Measurements from ENCODE around the gene KLRC4. TPM values are rescaled to one million over a fixed set of nuclear protein-coding genes. Genes with fewer than 3 reads are reported as not detected.

Gene KLRC4
- total RNA-seq, 1 donor from 2014 or later: not detected

- H3K27ac Mint-ChIP-seq (ENCODE audit: unreplicated experiment): no peak overlapping the region
- no peak overlapping the region for H3K4me3 Mint-ChIP-seq
- H3K36me3 Mint-ChIP-seq (ENCODE audit: low read depth): no peaks in the 10 kb centered on the region
- DNase-seq (ENCODE audit: low read depth, low spot score): no peak
- TF ChIP-seq CTCF (conservative IDR thresholded peaks at IDR 0.05): no peak
- H3K27me3 Mint-ChIP-seq (ENCODE audit: low read depth): no peaks in the 10 kb centered on the region
- peaks cover 21% of the 10 kb centered on the region for H3K4me1 Mint-ChIP-seq
- H3K9me3 Mint-ChIP-seq: no peaks in the 10 kb centered on the region
Observed at GRCh38 chr12:10361084-10361483, 48.5 kb downstream of the KLRC4 start.

- Mint-ChIP-seq H3K9me3 (no peaks in the 10 kb centered on the region), H3K27ac (ENCODE audit: unreplicated experiment) (no peak overlapping the region), H3K4me1 (peaks cover 21% of the 10 kb centered on the region), H3K36me3 (ENCODE audit: low read depth) (no peaks in the 10 kb centered on the region), H3K27me3 (ENCODE audit: low read depth) (no peaks in the 10 kb centered on the region), H3K4me3 (no peak overlapping the region)
- no peak for TF ChIP-seq CTCF (conservative IDR thresholded peaks at IDR 0.05)
- no peak for DNase-seq (ENCODE audit: low read depth, low spot score)
Observed at GRCh38 chr12:10358969-10359368, 50.6 kb downstream of the KLRC4 start.

- H3K4me3 Mint-ChIP-seq: no peak overlapping the region
Observed at GRCh38 chr12:10358131-10358530, 51.4 kb downstream of the KLRC4 start.

More at GRCh38 chr12:10358131-10358530, 51.4 kb downstream of the KLRC4 start:
- H3K27me3 Mint-ChIP-seq (ENCODE audit: low read depth): no peaks in the 10 kb centered on the region
- H3K36me3 Mint-ChIP-seq (ENCODE audit: low read depth): no peaks in the 10 kb centered on the region
- no peaks in the 10 kb centered on the region for H3K9me3 Mint-ChIP-seq
- H3K4me1 Mint-ChIP-seq: peaks cover 21% of the 10 kb centered on the region
- no peak for DNase-seq (ENCODE audit: low read depth, low spot score)
- H3K27ac Mint-ChIP-seq (ENCODE audit: unreplicated experiment): no peak overlapping the region
- TF ChIP-seq CTCF (conservative IDR thresholded peaks at IDR 0.05): no peak

Other genes starting within 250 kb of the KLRC4 start
- not detected in 2 replicates for gene OLR1, start 237.6 kb downstream of the KLRC4 start, total RNA-seq
- gene TMEM52B, start 230.7 kb downstream of the KLRC4 start, total RNA-seq: not detected in 2 replicates
- 16.0 and 17.4 TPM in 2 replicates for gene GABARAPL1, start 196.9 kb downstream of the KLRC4 start, total RNA-seq
- 0.12 TPM in 1 of 2 replicates, not detected in the other for gene KLRD1, start 101.9 kb downstream of the KLRC4 start, total RNA-seq
- not detected in 2 replicates for gene KLRK1, start 19.7 kb downstream of the KLRC4 start, total RNA-seq
- gene KLRC3, start 10.8 kb upstream of the KLRC4 start, total RNA-seq: not detected in 2 replicates
- gene KLRC2, start 26.3 kb upstream of the KLRC4 start, total RNA-seq: not detected in 2 replicates
- not detected in 2 replicates for gene KLRC1, start 43.6 kb upstream of the KLRC4 start, total RNA-seq
- 0.73 and 0.96 TPM in 2 replicates for gene EIF2S3B, start 96.1 kb upstream of the KLRC4 start, total RNA-seq
- gene MAGOHB, start 203.9 kb upstream of the KLRC4 start, total RNA-seq: 51.6 and 56.5 TPM in 2 replicates

All from neural crest cell (in vitro differentiated cells).